ENCODE measurements around the gene JMJD4. TPM values are rescaled to one million over a fixed set of nuclear protein-coding genes. Genes with fewer than 3 reads are reported as not detected.

The JMJD4 gene
- polyA plus RNA-seq, 3 donors: 7.9 to 11.2 (median 11.2) TPM

DNA sequence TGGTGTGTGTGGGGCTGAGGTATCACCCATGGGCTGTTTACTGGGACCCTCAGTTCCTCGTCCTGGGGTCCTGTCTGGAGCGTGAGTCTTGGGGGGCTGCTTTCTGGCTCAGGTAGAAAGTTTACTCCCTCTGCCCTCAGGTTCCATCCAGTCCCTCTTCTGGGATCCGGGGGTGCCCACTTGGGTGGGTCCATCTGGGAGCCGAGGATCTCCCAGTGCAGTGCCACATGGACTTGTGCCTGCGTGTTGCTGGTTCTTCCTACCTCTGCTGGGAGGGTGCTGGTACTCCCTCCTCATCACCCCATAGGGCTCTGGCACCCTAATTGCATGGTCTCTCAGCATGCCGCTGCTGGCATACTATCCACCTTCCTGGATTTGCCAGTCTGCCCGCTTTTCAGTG is 14.1 kb upstream of the JMJD4 start:
- no peak for DNase-seq
- Mint-ChIP-seq H3K36me3 (peaks cover 31 to 35% of the 10 kb centered on the region in 2 donors), H3K4me3 (no peak overlapping the region), H3K27ac (peak overlapping the region in 1 of 7 donors; percentile 4), H3K9me3 (no peaks in the 10 kb centered on the region), H3K4me1 (peaks cover 8% of the 10 kb centered on the region), H3K27me3 (ENCODE audit: low read depth in 3 of 3) (peaks cover 0 to 1% (median 0%) of the 10 kb centered on the region in 3 donors)
- Histone ChIP-seq H3K4me3 (replicated peaks in 1 of 3; ENCODE audit: low read depth in 2 of 3, low read length in 3 of 3) (no peak overlapping the region), H3K9ac (ENCODE audit: insufficient read depth, low read length, poor library complexity, severe bottlenecking) (no peak overlapping the region), H3K9me3 (replicated peaks in 1 of 2; ENCODE audit: control insufficient read depth in 1 of 2, insufficient read depth in 1 of 2, low read length in 2 of 2) (no peaks in the 10 kb centered on the region), H4K20me1 (ENCODE audit: insufficient read depth, low read length) (peaks cover 15% of the 10 kb centered on the region), H3K79me2 (ENCODE audit: insufficient read depth, low read length) (peaks cover 5% of the 10 kb centered on the region), H3K27ac (ENCODE audit: low read depth in 1 of 2, low read length in 2 of 2) (no peak overlapping the region), H3K4me2 (replicated peaks; ENCODE audit: extremely low read depth, low read length, poor library complexity, severe bottlenecking) (no peak overlapping the region), H3K4me1 (ENCODE audit: control insufficient read depth in 1 of 2, insufficient read depth in 2 of 2, low read length in 2 of 2) (peaks cover 0 to 2% of the 10 kb centered on the region in 2 donors), H3K36me3 (replicated peaks in 1 of 2; ENCODE audit: control insufficient read depth in 1 of 2, insufficient read depth in 2 of 2, low read length in 2 of 2) (peaks cover 15 to 51% of the 10 kb centered on the region in 2 donors), H2AFZ (ENCODE audit: insufficient read depth, low read depth, low read length, poor library complexity, severe bottlenecking) (no peak overlapping the region), H3K27me3 (ENCODE audit: control insufficient read depth in 2 of 2, insufficient read depth in 2 of 2, low read length in 2 of 2) (no peaks in the 10 kb centered on the region)
- intact Hi-C loops (cut with micrococcal nuclease): no loop called here
- no peak for TF ChIP-seq CTCF (IDR thresholded peaks at IDR 0.05)
- WGBS (ENCODE audit: insufficient coverage): 100% methylated on average over 3 of the region's 7 CpGs

DNA sequence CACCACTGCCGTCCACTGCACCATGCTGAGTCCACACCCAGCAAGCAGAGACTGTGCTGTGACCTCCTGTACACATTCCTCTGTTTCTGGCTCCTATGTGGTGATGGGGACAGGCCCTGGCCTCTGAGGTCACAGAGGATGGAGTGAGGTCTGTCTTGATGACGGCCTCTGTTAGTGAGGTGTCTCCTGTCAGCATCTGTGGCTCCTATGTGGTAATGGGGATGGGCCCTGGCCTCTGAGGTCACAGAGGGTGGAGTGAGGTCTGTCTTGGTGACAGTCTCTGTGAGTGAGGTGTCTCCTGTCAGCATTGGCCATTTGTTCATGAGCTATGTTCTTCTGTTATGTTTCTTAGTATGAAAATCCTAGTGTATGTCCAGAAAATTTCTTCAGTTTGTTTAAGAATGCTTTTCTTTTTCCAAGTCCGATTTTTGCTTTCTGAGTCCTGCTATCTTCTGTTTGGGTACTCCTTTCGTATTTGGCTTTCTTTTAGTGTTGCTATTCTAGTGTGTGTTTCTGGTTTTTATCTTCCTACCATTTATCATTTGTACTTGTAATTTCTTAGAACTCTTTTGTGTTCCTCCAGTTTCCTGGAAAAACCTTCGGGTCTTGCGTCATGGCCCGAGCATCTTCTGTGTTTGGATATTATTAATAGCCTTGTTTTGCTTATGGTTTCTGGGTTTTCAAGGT is 13.5 kb upstream of the JMJD4 start:
- H3K4me3 Mint-ChIP-seq: no peak overlapping the region
- no peak overlapping the region for H3K9ac ChIP-seq (ENCODE audit: insufficient read depth, low read length, poor library complexity, severe bottlenecking)

More for the DNA sequence above, 13.5 kb upstream of the JMJD4 start:
- no peak for DNase-seq
- H3K36me3 ChIP-seq (replicated peaks in 1 of 2; ENCODE audit: control insufficient read depth in 1 of 2, insufficient read depth in 2 of 2, low read length in 2 of 2): peaks cover 15 to 51% of the 10 kb centered on the region in 2 donors
- Mint-ChIP-seq H3K9me3 (no peaks in the 10 kb centered on the region), H3K27me3 (ENCODE audit: low read depth in 3 of 3) (peaks cover 0 to 1% (median 0%) of the 10 kb centered on the region in 3 donors), H3K27ac (peak overlapping the region in 1 of 7 donors; percentile 4), H3K36me3 (peaks cover 31 to 35% of the 10 kb centered on the region in 2 donors), H3K4me1 (peaks cover 3% of the 10 kb centered on the region)
- no peaks in the 10 kb centered on the region for H3K4me1 ChIP-seq (ENCODE audit: control insufficient read depth in 1 of 2, insufficient read depth in 2 of 2, low read length in 2 of 2)
- H3K4me2 ChIP-seq (replicated peaks; ENCODE audit: extremely low read depth, low read length, poor library complexity, severe bottlenecking): no peak overlapping the region
- no peak overlapping the region for H3K27ac ChIP-seq (ENCODE audit: low read depth in 1 of 2, low read length in 2 of 2)
- no peaks in the 10 kb centered on the region for H3K27me3 ChIP-seq (ENCODE audit: control insufficient read depth in 2 of 2, insufficient read depth in 2 of 2, low read length in 2 of 2)
- H2AFZ ChIP-seq (ENCODE audit: insufficient read depth, low read depth, low read length, poor library complexity, severe bottlenecking): no peak overlapping the region
- no peak overlapping the region for H3K4me3 ChIP-seq (replicated peaks in 1 of 3; ENCODE audit: low read depth in 2 of 3, low read length in 3 of 3)
- no peak for TF ChIP-seq CTCF (IDR thresholded peaks at IDR 0.05)
- 80% methylated on average over 2 of the region's 7 CpGs for WGBS (ENCODE audit: insufficient coverage)
- intact Hi-C loops (cut with micrococcal nuclease): no loop called here
- peaks cover 15% of the 10 kb centered on the region for H4K20me1 ChIP-seq (ENCODE audit: insufficient read depth, low read length)
- peaks cover 5% of the 10 kb centered on the region for H3K79me2 ChIP-seq (ENCODE audit: insufficient read depth, low read length)
- H3K9me3 ChIP-seq (replicated peaks in 1 of 2; ENCODE audit: control insufficient read depth in 1 of 2, insufficient read depth in 1 of 2, low read length in 2 of 2): no peaks in the 10 kb centered on the region

All from CD14-positive monocyte (primary cell).